Stomach (tissue), 4 donors: ENCODE measurements around the gene MBP.

Experiments
- CTCF ChIP-seq, 7 experiments: fragments of 450-650 bp in 4 of 7; fragments of 200-600 bp in 3 of 7; sonication (generic) in 3 of 7; IDR thresholded peaks; one replicate each; pipeline ENCODE4 v1.5.1; 2016 to 2019; ENCODE audit warnings: antibody characterized with exemption in 7 of 7, control low read depth in 2 of 7, mild to moderate bottlenecking in 1 of 7
- EP300 ChIP-seq: sonication (generic); formaldehyde crosslinking; IDR thresholded peaks from one replicate; pipeline ENCODE4 v1.6.1; 2017; ENCODE audit warnings: antibody characterized with exemption
- POLR2A ChIP-seq, 4 donors: fragments of 450-650 bp; IDR thresholded peaks; one replicate each; pipeline ENCODE4 v1.6.1; 2016; ENCODE audit warnings: antibody characterized with exemption in 4 of 4, control low read depth in 2 of 4, mild to moderate bottlenecking in 1 of 4, moderate library complexity in 1 of 4
- POLR2AphosphoS5 ChIP-seq, 3 donors: sonication (generic); formaldehyde crosslinking; IDR thresholded peaks; one replicate each; pipeline ENCODE4 v1.6.1; 2016; ENCODE audit warnings: antibody characterized with exemption in 3 of 3

- no peak for TF ChIP-seq POLR2A (IDR thresholded peaks at IDR 0.05)
- TF ChIP-seq POLR2AphosphoS5 (IDR thresholded peaks at IDR 0.05), result no peak
- no peak for TF ChIP-seq CTCF (IDR thresholded peaks at IDR 0.05)
- no peak for TF ChIP-seq EP300
These were observed 35.4 kb downstream of the MBP start for GRCh38 chr18:77096936-77097886.
